Hindlimb muscle (tissue), 1 donor: Measurements from ENCODE around the gene UBE2Q2. TPM values are rescaled to one million over a fixed set of nuclear protein-coding genes. Genes with fewer than 3 reads are reported as not detected.
"Not testable (repeated sequence)": the region's sequence is repeated elsewhere in the genome, so short reads cannot be mapped to it uniquely, and the experiment has no call there.

ENCODE experiments used
- DNase-seq: peaks from one replicate; pipeline ENCODE4 v3.0.0-alpha.2; 2013
- polyA plus RNA-seq: library from polyadenylated mRNA; unstranded; fragments of 120-200 nt; gene quantifications from one replicate; pipeline ENCODE4 v1.2.1, GENCODE V29; 2013; ENCODE audit not compliant: insufficient read length

UBE2Q2 gene
- 48.4 TPM for polyA plus RNA-seq

DNA sequence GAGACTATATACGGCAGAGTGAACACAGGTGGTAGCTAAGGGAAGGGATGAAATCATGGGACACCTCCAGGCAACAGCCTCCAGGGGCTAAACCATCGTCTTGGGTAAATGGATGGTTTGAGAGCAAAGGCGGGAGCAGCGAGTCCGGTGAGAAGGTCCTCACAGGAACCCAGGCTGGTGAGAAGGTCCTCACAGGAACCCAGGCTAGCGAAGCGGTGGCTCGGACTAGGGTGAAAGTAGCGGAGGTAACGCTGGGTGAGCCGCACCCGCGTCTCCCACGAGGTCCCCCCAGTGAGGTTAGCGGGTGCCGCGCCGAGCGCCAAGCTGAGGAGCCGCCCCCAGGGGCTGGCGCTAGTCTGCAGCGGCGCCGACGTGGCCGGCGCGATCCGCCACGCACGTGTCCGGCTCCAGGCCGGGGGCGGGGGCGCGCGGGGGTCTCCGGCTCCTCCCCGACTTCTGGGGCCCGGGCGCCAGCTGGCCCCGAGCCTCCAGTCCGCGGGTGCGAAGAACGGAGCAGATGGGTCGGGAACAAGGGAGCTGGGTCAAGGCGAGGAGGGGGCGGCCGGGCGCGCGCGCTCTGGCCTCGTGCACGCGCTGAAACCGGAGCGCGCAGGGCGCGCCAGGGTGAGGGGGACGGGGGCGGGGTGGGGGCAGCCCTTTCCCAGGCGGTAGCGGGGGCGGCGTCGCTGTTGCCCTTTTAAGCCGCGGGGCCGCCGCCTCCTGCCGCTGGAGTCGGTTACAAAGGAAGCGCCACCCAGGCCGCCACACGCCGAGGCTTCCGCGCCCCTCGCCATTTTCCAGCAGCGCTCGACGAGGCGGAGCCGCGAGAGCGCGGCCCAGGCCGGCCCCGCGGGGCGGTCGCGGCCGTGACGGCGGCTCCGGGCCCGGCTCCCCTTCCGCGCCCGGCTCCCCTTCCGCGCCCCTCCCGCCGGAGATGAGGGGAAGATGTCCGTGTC is at the start of gene UBE2Q2:
TSS of gene UBE2Q2 (plus strand) at position 726 of the 956 bp plus-strand sequence. CDS start at position 946, 220 bp downstream.
- peak; percentile 83 for DNase-seq

DNA sequence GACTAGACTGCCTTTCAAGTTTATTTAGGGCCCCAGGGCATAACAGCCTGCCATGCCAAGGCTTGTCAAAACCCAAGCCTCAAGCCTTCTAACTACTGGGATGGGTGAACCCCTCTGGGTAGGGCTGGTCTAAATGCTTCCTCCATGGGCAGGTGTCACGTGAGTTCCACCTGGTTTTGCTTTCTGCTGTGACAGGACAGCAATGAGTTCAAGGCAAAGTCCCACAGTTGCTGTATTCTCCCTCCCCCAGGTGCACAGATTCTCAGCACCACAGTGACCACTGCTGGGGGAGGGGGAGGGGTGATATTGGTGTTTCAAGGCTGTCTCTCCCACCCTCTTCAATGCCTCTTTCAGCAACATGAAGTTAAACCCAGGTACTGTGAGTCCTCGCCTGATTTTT is 46.9 kb upstream of the UBE2Q2 start:
- no peak for DNase-seq

DNA sequence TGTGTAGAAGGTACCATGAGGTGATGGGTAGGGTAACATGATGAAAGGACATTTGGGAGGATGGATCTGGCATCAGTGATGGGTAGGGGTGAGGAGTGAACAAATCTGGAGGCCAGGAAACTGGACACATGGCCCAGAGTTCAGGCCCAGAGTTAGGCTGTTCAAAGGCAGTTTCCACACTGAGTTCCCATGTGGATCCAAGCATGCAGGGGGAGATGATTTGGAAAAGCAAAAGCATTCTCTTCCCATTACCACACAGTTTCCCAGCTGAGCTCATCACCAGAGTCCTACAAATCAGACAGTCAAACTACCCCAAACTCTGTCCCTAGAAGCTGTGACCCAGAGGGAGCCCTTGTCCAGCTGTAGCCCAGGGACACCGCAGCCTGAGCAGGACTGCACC is 46.1 kb upstream of the UBE2Q2 start:
- DNase-seq = peak; percentile 23

GRCh38 chr15:75799190-75799589 is 44.1 kb upstream of the UBE2Q2 start:
- no peak for DNase-seq

DNA sequence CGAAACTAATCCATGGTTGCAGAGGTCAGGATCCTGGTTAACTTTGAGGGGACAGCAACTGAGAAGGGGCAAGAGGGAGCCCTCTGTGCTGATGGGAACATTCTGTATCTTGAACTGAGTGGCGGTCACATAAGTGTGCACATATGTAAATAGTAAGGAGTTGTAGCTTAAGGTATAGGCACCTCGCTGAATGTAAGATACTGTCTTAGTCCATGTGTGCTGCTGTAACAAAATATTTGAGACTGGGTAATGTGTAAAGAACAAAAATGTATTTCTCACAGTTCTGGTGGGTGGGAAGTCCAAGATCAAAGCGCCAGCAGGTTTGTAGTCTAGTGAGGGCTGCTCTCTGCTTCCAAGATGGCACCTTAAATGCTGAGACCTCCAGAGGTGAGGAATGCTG is 42.8 kb upstream of the UBE2Q2 start:
- DNase-seq = not testable (repeated sequence)

DNA sequence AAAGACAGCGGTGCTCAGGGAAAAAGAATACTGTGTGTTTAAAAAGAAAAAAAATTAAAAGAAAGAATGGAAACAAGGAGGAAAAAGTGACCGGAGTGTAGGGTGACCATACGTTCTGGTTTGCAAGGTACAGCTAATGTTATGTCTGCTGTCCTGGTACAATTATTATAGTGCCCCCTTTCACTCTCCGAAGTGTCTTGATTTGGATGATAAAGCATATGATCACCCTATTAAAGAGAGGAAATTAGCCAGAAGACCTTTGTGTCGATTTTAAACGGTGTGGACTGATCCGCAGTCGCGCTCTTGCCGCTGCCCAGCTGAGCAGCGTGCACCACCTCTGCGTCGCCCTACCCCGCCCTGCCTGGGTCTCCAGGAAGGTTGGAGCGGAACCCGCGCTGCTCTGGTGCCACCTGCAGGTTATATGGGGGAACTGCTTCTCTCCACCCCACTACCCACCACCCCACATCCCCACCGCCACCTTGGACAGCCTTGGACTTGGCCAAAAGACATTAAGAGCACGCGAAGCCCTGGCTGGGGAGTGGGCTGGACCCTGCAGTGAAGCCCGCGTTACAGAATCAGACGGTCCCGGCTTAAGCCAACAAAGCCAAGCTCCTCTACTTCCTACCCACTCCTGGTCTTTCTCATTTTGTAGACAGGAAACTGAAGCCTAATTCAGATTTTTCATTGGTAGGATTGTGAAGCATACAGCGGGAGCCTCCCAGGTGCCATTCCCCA is 41.2 kb upstream of the UBE2Q2 start:
- DNase-seq = peak; percentile 78

- not testable (repeated sequence) for DNase-seq
Observed at GRCh38 chr15:75807486-75807885, 35.8 kb upstream of the UBE2Q2 start.

DNA sequence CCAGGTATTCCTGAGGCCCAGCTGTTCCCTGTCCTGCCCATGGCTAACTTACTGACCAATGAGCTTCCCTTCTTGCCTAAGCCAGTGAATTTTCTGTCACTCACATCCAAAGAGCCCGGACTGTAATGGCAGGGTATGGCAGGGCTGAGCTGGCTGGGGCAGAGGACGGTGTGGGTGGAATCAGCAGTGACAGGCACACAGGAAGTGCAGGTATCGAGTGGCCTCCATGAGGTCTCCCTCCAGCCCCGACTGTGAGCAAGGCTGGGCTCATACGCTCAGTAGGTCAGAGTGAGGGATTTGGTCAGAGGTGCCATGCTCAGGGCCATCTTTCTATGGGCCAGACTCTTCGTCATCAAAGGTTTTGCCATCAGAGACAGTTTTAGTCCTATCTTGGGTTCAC is 35.2 kb upstream of the UBE2Q2 start:
- DNase-seq = not testable (repeated sequence)

DNA sequence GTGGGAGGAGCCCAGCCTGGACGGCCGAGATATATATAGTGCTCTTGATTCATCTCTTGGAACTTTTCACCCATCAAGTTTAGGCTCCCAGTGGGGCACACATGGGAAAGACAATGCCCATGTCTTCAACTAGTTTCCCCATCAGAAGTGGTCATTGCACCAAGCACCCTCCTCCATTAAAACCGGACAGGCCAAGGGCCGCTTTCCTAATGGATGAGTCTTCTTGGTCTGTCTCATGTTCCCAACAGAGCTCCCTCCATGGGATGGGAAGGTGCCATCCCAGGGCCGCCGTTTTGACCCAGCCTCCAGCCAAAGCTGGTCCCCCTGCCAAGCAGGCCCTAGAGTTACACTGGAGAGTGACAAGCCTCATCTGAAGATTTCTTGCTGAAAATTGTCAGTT is 34.7 kb upstream of the UBE2Q2 start:
- DNase-seq = no peak

DNA sequence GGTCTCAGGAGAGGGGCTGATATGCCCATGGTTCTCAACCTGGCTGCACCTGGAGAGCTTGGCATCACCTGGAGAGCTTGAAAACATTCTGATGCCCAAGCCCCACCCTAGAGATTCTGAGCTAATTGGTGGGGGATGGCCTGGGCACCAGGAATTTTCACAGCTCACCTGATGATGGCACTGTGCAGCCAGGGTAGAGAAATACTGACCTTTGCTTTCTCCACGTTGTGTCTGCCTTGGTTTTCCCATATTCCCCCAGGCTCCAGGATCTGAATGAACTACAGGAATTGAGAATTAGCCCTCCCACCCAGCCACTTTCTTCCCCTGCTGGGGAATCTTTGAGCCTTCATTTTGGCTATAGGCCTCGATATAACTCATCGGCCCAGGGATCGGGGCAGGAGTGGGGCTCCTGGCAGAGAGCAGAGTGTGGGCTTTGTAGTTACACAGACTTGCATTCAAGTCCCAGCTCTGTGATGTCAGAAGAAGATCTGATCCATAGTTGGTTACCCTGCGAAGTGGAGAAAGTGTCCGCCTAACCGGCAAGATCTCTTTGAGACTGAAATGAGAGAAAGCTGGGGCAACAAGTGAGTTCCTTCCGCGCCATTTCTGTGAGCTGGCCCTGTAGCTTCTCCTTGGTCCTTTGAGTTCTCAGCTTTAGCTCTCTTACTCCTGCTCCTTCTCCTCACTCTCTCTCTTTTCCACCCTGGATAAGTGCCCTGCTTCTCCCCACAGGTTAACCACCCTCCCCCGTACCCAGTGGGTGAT is 33.1 kb upstream of the UBE2Q2 start:
- DNase-seq = no peak

GRCh38 chr15:75810874-75811498 is 32.3 kb upstream of the UBE2Q2 start:
- no peak for DNase-seq

DNA sequence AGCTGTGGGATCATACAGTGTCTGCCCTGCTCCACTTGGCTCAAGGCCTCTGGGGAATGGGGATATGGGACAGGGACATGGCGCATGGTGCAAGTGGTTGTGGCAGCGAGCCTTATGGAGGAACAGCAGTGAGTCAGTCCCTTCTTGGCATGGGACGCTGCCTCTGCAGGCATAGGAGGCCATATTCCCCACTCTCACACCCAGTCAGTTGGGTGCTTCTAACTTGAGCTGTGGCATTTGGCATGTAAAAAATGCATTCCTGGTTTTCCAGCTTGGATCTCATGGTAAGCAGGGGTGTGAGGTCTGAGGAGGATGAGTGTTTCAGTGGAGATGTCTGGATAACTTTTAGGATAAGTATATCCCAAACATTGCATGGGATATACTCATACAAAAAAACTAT is 31.6 kb upstream of the UBE2Q2 start:
- DNase-seq = no peak

GRCh38 chr15:75814794-75815193 is 28.5 kb upstream of the UBE2Q2 start:
- DNase-seq = no peak

DNA sequence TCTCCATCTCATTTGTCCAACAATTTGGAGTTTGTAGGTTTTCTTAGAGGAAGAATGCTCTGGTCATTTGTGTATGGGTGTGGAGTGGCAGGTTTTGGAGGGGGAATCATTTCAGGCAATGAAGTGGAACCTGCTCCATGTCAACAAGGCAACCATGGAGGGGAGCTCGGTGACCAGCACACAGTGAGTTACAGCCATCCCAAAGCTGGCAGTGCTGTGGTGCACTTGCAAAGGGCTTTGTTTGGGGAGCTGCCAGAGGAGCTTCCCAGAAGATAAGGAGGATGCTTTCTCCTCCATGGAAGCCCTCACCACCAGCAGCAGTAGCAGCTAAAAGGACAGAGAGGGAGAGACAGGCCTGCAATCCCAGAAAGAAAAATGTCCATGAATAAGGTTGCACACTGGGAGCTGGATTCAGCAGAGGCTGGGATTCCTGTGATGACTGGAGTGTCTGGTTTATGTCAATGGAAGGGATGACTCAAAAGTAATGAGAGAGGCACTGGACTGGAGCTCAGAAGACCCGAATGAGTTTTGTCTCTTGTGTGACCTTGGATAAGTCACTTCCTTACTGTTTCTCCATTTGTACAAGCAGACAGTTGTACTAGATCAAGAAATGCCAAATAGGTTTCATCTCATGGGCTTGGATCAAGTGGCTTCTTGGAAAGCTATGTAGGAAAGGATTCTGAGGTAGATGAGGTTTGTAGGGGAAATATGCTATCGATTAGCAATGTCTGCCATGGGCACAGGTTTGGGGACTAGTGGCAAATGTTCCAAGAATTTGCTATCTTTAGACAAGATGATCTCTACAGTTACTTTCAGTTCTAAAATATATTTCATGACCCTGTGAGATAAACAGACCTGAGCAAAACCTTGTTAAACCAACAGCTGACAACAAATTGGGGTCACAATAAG is 27.2 kb upstream of the UBE2Q2 start:
- no peak for DNase-seq

GRCh38 chr15:75817138-75817935 is 25.9 kb upstream of the UBE2Q2 start:
- peak; percentile 15 for DNase-seq

GRCh38 chr15:75820206-75820605 is 23.0 kb upstream of the UBE2Q2 start:
- no peak for DNase-seq

GRCh38 chr15:75821786-75822345 is 21.4 kb upstream of the UBE2Q2 start:
- DNase-seq = no peak

DNA sequence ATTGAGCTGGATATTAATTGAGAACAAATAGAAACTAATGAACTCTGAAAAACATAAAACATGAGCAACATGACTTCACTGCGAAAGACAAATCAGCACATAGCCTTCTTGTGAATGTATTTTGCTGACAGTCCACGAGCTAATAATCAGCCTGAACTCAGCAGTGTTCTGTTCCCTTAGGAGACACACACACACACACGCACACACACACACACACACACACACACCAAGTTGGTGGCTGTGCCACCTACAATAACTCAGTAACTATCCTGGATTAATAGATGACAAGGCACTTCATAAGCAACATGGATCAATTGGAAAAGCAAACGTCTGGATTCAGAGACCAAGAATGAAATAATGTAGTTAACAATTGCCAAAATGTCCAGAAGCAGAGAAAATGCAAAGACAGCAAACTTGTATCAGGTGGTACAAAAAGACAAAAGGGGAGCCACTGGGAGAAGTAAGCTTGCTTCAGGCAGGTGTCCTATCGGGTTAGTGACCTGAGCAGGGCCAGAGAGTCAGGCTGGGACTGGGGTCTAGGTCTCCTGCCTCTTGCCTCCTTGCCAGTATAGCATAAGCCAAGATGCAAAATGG is 20.5 kb upstream of the UBE2Q2 start:
- DNase-seq = no peak

DNA sequence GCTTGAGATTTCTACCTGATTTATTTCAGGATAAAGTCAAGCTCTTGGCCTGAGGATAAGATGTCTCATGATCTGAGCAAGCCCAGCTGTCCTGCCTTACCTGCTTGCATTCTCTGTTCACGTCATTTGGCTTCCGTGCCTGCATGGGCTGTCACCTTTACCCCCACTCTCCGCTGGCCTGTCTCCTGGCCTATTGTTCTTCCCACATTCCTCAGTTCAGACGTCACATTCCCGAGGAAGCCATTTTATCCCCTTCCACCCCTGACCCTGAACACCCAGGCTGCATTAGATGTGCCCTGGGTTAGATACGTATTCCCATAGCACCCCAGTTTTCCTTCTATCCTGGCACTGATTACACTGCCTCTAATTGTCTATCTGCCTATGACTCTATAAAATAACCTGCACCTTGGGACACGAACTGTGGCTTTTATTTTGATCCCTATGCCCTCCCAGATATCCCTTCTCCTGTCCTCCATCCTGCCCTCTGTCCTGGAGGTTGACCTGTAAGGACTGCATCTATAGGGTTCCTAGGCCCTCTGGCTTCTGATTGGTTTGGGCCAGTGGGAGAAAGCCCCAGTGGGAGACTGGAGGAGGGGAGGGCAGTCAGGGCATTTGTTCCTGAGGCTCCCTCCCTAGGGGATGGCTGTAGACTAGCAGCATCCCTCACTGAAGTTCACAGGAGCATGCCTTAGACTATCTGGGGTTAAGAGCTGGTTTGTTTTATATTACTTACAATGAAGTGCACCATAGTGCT is 19.2 kb upstream of the UBE2Q2 start:
- DNase-seq = no peak
